ENCODE data around the gene GLT1D1. TPM values are rescaled to one million over a fixed set of nuclear protein-coding genes. Genes with fewer than 3 reads are reported as not detected.

The GLT1D1 gene
- polyA plus RNA-seq, 3 donors: 40.6 to 55.6 (median 53.3) TPM

GRCh38 chr12:128940090-128940888 is 87.0 kb downstream of the GLT1D1 start:
- no peak overlapping the region for H3K4me3 ChIP-seq (replicated peaks in 1 of 3; ENCODE audit: low read depth in 2 of 3, low read length in 3 of 3)
- H3K9me3 Mint-ChIP-seq: peaks cover 0 to 10% (median 2%) of the 10 kb centered on the region in 7 donors
- H3K36me3 ChIP-seq (replicated peaks in 1 of 2; ENCODE audit: control insufficient read depth in 1 of 2, insufficient read depth in 2 of 2, low read length in 2 of 2): peaks cover 9 to 33% of the 10 kb centered on the region in 2 donors
- peaks cover 84% of the 10 kb centered on the region for H4K20me1 ChIP-seq (ENCODE audit: insufficient read depth, low read length)
- H3K36me3 Mint-ChIP-seq: peaks cover 51 to 76% of the 10 kb centered on the region in 2 donors
- WGBS (ENCODE audit: insufficient coverage): 100% methylated on average over 7 of the region's 15 CpGs
- intact Hi-C loops (cut with micrococcal nuclease): no loop called here
- H3K4me2 ChIP-seq (replicated peaks; ENCODE audit: extremely low read depth, low read length, poor library complexity, severe bottlenecking): no peak overlapping the region
- H3K4me1 Mint-ChIP-seq: peaks cover 7% of the 10 kb centered on the region
- H3K27me3 Mint-ChIP-seq (ENCODE audit: low read depth in 3 of 3): peaks cover 0 to 3% (median 2%) of the 10 kb centered on the region in 3 donors
- TF ChIP-seq, protein P1, sequence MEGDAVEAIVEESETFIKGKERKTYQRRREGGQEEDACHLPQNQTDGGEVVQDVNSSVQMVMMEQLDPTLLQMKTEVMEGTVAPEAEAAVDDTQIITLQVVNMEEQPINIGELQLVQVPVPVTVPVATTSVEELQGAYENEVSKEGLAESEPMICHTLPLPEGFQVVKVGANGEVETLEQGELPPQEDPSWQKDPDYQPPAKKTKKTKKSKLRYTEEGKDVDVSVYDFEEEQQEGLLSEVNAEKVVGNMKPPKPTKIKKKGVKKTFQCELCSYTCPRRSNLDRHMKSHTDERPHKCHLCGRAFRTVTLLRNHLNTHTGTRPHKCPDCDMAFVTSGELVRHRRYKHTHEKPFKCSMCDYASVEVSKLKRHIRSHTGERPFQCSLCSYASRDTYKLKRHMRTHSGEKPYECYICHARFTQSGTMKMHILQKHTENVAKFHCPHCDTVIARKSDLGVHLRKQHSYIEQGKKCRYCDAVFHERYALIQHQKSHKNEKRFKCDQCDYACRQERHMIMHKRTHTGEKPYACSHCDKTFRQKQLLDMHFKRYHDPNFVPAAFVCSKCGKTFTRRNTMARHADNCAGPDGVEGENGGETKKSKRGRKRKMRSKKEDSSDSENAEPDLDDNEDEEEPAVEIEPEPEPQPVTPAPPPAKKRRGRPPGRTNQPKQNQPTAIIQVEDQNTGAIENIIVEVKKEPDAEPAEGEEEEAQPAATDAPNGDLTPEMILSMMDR (IDR thresholded peaks at IDR 0.05): no peak
- H3K27ac Mint-ChIP-seq: peak overlapping the region in 1 of 7 donors; percentile 35
- H3K27ac ChIP-seq (ENCODE audit: low read depth in 1 of 2, low read length in 2 of 2): no peak overlapping the region
- H3K9me3 ChIP-seq (replicated peaks in 1 of 2; ENCODE audit: control insufficient read depth in 1 of 2, insufficient read depth in 1 of 2, low read length in 2 of 2): no peaks in the 10 kb centered on the region
- no peaks in the 10 kb centered on the region for H3K4me1 ChIP-seq (ENCODE audit: control insufficient read depth in 1 of 2, insufficient read depth in 2 of 2, low read length in 2 of 2)
- no peak overlapping the region for H3K4me3 Mint-ChIP-seq
- H2AFZ ChIP-seq (ENCODE audit: insufficient read depth, low read depth, low read length, poor library complexity, severe bottlenecking): no peak overlapping the region
- no peaks in the 10 kb centered on the region for H3K79me2 ChIP-seq (ENCODE audit: insufficient read depth, low read length)
- no peaks in the 10 kb centered on the region for H3K27me3 ChIP-seq (ENCODE audit: control insufficient read depth in 2 of 2, insufficient read depth in 2 of 2, low read length in 2 of 2)
- no peak overlapping the region for H3K9ac ChIP-seq (ENCODE audit: insufficient read depth, low read length, poor library complexity, severe bottlenecking)
- no peak for DNase-seq

DNA sequence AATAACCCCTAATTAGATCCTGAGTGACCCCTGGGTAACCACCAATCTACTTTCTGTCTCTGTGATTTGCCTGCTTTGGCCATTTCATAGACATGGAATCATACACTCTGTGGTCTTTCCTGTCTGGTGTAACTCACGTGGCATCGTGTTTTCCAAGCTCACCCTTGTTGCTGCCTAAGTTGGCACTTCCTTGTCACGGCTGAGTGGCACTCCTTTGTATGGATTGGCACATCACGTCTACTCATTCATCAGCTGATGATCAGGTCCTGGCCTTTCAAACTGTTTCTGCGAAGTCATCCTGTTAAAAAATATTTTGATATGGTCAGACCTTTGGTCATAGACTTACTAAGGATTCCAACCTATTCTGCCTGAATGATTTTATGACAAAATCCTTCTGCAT is 87.7 kb downstream of the GLT1D1 start:
- no peak overlapping the region for H3K4me3 Mint-ChIP-seq
- H2AFZ ChIP-seq (ENCODE audit: insufficient read depth, low read depth, low read length, poor library complexity, severe bottlenecking): no peak overlapping the region
- no peak overlapping the region for H3K27ac ChIP-seq (ENCODE audit: low read depth in 1 of 2, low read length in 2 of 2)
- no peaks in the 10 kb centered on the region for H3K4me1 ChIP-seq (ENCODE audit: control insufficient read depth in 1 of 2, insufficient read depth in 2 of 2, low read length in 2 of 2)
- H3K79me2 ChIP-seq (ENCODE audit: insufficient read depth, low read length): no peaks in the 10 kb centered on the region
- peaks cover 58 to 83% of the 10 kb centered on the region in 2 donors for H3K36me3 Mint-ChIP-seq
- peaks cover 16 to 40% of the 10 kb centered on the region in 2 donors for H3K36me3 ChIP-seq (replicated peaks in 1 of 2; ENCODE audit: control insufficient read depth in 1 of 2, insufficient read depth in 2 of 2, low read length in 2 of 2)
- intact Hi-C loops (cut with micrococcal nuclease): no loop called here
- peaks cover 0 to 10% (median 2%) of the 10 kb centered on the region in 7 donors for H3K9me3 Mint-ChIP-seq
- H3K27ac Mint-ChIP-seq: peak overlapping the region in 3 of 7 donors; percentile 48 to 74 (median 68)
- H3K27me3 Mint-ChIP-seq (ENCODE audit: low read depth in 3 of 3): peaks cover 0 to 3% (median 2%) of the 10 kb centered on the region in 3 donors
- no peak overlapping the region for H3K4me3 ChIP-seq (replicated peaks in 1 of 3; ENCODE audit: low read depth in 2 of 3, low read length in 3 of 3)
- peaks cover 7% of the 10 kb centered on the region for H3K4me1 Mint-ChIP-seq
- H3K9ac ChIP-seq (ENCODE audit: insufficient read depth, low read length, poor library complexity, severe bottlenecking): no peak overlapping the region
- no peaks in the 10 kb centered on the region for H3K27me3 ChIP-seq (ENCODE audit: control insufficient read depth in 2 of 2, insufficient read depth in 2 of 2, low read length in 2 of 2)
- peaks cover 85% of the 10 kb centered on the region for H4K20me1 ChIP-seq (ENCODE audit: insufficient read depth, low read length)
- WGBS (ENCODE audit: insufficient coverage): 47% methylated on average over 2 of the region's 5 CpGs
- no peak overlapping the region for H3K4me2 ChIP-seq (replicated peaks; ENCODE audit: extremely low read depth, low read length, poor library complexity, severe bottlenecking)
- DNase-seq: peak in 1 of 3 donors; percentile 11
- TF ChIP-seq, protein P1 (IDR thresholded peaks at IDR 0.05): no peak
- no peaks in the 10 kb centered on the region for H3K9me3 ChIP-seq (replicated peaks in 1 of 2; ENCODE audit: control insufficient read depth in 1 of 2, insufficient read depth in 1 of 2, low read length in 2 of 2)

Measured in CD14-positive monocyte (primary cell).